ENCODE data around the gene TDRD12. TPM values are rescaled to one million over a fixed set of nuclear protein-coding genes. Genes with fewer than 3 reads are reported as not detected.

TDRD12 gene
- total RNA-seq, 1 donor from 2014 or later, result not detected

DNA sequence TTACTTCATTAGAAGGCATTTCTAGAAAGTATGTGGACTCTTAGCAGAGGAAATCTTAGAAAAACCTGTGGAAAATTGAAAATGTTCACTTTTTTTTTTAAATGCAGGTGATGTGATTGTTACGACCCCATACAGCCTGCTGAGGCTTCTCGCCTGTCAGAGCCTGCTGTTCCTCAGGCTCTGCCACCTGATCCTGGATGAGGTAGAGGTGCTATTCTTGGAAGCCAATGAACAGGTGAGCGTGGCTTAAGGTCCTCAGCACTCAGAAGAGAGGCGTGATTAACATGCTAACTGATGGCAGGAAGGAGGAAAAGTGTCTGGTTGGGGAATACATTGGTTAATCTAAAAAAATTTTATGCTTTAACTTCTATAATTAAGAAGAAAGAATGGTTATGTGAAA lies 78.6 kb downstream of the TDRD12 start:
- no peak for DNase-seq (ENCODE audit: low spot score)
- no peak for TF ChIP-seq CTCF (IDR thresholded peaks at IDR 0.05; ENCODE audit: unreplicated experiment)
- Mint-ChIP-seq H3K36me3 (ENCODE audit: low read depth, unreplicated experiment) (no peaks in the 10 kb centered on the region), H3K9me3 (ENCODE audit: unreplicated experiment) (no peaks in the 10 kb centered on the region), H3K4me1 (ENCODE audit: unreplicated experiment) (no peaks in the 10 kb centered on the region), H3K27me3 (ENCODE audit: unreplicated experiment) (peaks cover 2% of the 10 kb centered on the region), H3K27ac (ENCODE audit: unreplicated experiment) (no peak overlapping the region), H3K4me3 (ENCODE audit: unreplicated experiment) (no peak overlapping the region)

DNA sequence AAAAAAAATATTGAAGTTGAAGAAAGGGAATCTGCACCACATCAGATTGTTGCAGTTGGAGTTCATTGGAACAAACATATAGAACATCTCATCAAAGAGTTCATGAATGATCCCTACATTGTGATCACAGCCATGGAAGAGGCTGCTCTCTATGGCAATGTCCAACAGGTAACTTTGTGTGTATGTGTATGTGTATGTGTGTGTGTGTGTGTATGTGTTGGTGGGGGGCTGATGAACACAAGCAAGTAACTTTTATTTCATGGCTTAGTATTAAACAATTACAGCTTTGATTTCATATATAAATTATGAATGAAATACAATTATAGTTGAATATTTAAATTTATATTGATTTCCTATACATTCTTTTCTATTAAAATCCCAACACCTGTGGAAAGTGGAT lies 80.6 kb downstream of the TDRD12 start:
- Mint-ChIP-seq H3K9me3 (ENCODE audit: unreplicated experiment) (no peaks in the 10 kb centered on the region), H3K36me3 (ENCODE audit: low read depth, unreplicated experiment) (no peaks in the 10 kb centered on the region), H3K4me1 (ENCODE audit: unreplicated experiment) (no peaks in the 10 kb centered on the region), H3K27me3 (ENCODE audit: unreplicated experiment) (peaks cover 2% of the 10 kb centered on the region), H3K4me3 (ENCODE audit: unreplicated experiment) (no peak overlapping the region), H3K27ac (ENCODE audit: unreplicated experiment) (no peak overlapping the region)
- DNase-seq (ENCODE audit: low spot score), result no peak
- no peak for TF ChIP-seq CTCF (IDR thresholded peaks at IDR 0.05; ENCODE audit: unreplicated experiment)

GRCh38 chr19:32800754-32801153 lies 81.2 kb downstream of the TDRD12 start:
- TF ChIP-seq CTCF (IDR thresholded peaks at IDR 0.05; ENCODE audit: unreplicated experiment), result no peak
- DNase-seq (ENCODE audit: low spot score), result no peak
- peaks cover 2% of the 10 kb centered on the region for H3K27me3 Mint-ChIP-seq (ENCODE audit: unreplicated experiment)
- no peaks in the 10 kb centered on the region for H3K9me3 Mint-ChIP-seq (ENCODE audit: unreplicated experiment)
- H3K27ac Mint-ChIP-seq (ENCODE audit: unreplicated experiment), result no peak overlapping the region
- H3K4me3 Mint-ChIP-seq (ENCODE audit: unreplicated experiment), result no peak overlapping the region
- no peaks in the 10 kb centered on the region for H3K4me1 Mint-ChIP-seq (ENCODE audit: unreplicated experiment)
- H3K36me3 Mint-ChIP-seq (ENCODE audit: low read depth, unreplicated experiment), result no peaks in the 10 kb centered on the region

GRCh38 chr19:32802840-32803239 lies 83.3 kb downstream of the TDRD12 start:
- H3K9me3 Mint-ChIP-seq (ENCODE audit: unreplicated experiment), result no peaks in the 10 kb centered on the region
- H3K27me3 Mint-ChIP-seq (ENCODE audit: unreplicated experiment), result no peaks in the 10 kb centered on the region
- H3K27ac Mint-ChIP-seq (ENCODE audit: unreplicated experiment), result no peak overlapping the region
- H3K4me3 Mint-ChIP-seq (ENCODE audit: unreplicated experiment), result no peak overlapping the region
- DNase-seq (ENCODE audit: low spot score), result no peak
- H3K4me1 Mint-ChIP-seq (ENCODE audit: unreplicated experiment), result no peaks in the 10 kb centered on the region
- TF ChIP-seq CTCF (IDR thresholded peaks at IDR 0.05; ENCODE audit: unreplicated experiment), result no peak
- no peaks in the 10 kb centered on the region for H3K36me3 Mint-ChIP-seq (ENCODE audit: low read depth, unreplicated experiment)

- H3K9me3 Mint-ChIP-seq (ENCODE audit: unreplicated experiment), result no peaks in the 10 kb centered on the region
- no peaks in the 10 kb centered on the region for H3K36me3 Mint-ChIP-seq (ENCODE audit: low read depth, unreplicated experiment)
- no peak for TF ChIP-seq CTCF (IDR thresholded peaks at IDR 0.05; ENCODE audit: unreplicated experiment)
- H3K4me3 Mint-ChIP-seq (ENCODE audit: unreplicated experiment), result no peak overlapping the region
- H3K27me3 Mint-ChIP-seq (ENCODE audit: unreplicated experiment), result no peaks in the 10 kb centered on the region
- no peak for DNase-seq (ENCODE audit: low spot score)
- H3K27ac Mint-ChIP-seq (ENCODE audit: unreplicated experiment), result no peak overlapping the region
- H3K4me1 Mint-ChIP-seq (ENCODE audit: unreplicated experiment), result no peaks in the 10 kb centered on the region
Observed at GRCh38 chr19:32808236-32808635, 88.7 kb downstream of the TDRD12 start.

Data from endothelial cell (in vitro differentiated cells).